Fibroblast of villous mesenchyme (primary cell): ENCODE data around the gene SGTB. TPM values are rescaled to one million over a fixed set of nuclear protein-coding genes. Genes with fewer than 3 reads are reported as not detected.
"Not testable (repeated sequence)": the region's sequence is repeated elsewhere in the genome, so short reads cannot be mapped to it uniquely, and the experiment has no call there.

Source experiments
- DNase-seq: peaks from one replicate; pipeline ENCODE4 v3.0.0-alpha.2; 2010; ENCODE audit warnings: low read depth
- H3K4me3 ChIP-seq: 2 replicates; pipeline ENCODE4 v1.5.1; 2011; ENCODE audit warnings: low read depth, mild to moderate bottlenecking, low read length
- CTCF ChIP-seq: IDR thresholded peaks from 2 replicates; pipeline ENCODE4 v1.5.1; 2012; ENCODE audit warnings: low read depth, mild to moderate bottlenecking, low read length; ENCODE audit not compliant: insufficient read depth
- total RNA-seq: library from RNA; depleted of rRNA; stranded (reverse); fragments of >200 nt; gene quantifications from 2 replicates; pipeline ENCODE4 v1.2.3, GENCODE V29; 2012

SGTB gene
- total RNA-seq, 1 donor, result 21.2 TPM

GRCh38 chr5:65699338-65699737 is 22.6 kb downstream of the SGTB start:
- H3K4me3 ChIP-seq, result no peak overlapping the region
- no peak for TF ChIP-seq CTCF
- no peak for DNase-seq

- TF ChIP-seq CTCF, result no peak
- no peak overlapping the region for H3K4me3 ChIP-seq
- no peak for DNase-seq
Observed at GRCh38 chr5:65696892-65697291, 25.0 kb downstream of the SGTB start.

GRCh38 chr5:65695896-65696295 is 26.0 kb downstream of the SGTB start:
- no peak for DNase-seq
- no peak for TF ChIP-seq CTCF
- no peak overlapping the region for H3K4me3 ChIP-seq

GRCh38 chr5:65695162-65695755 is 26.6 kb downstream of the SGTB start:
- no peak for TF ChIP-seq CTCF
- H3K4me3 ChIP-seq, result no peak overlapping the region
- DNase-seq, result no peak

- TF ChIP-seq CTCF, result no peak
- H3K4me3 ChIP-seq, result no peak overlapping the region
- DNase-seq, result no peak
Observed at GRCh38 chr5:65693121-65693520, 28.8 kb downstream of the SGTB start.

- no peak overlapping the region for H3K4me3 ChIP-seq
- TF ChIP-seq CTCF, result no peak
- DNase-seq, result no peak
Observed at GRCh38 chr5:65682148-65682547, 39.8 kb downstream of the SGTB start.

GRCh38 chr5:65676056-65676455 is 45.9 kb downstream of the SGTB start:
- not testable (repeated sequence) for DNase-seq

More at GRCh38 chr5:65676056-65676455, 45.9 kb downstream of the SGTB start:
- H3K4me3 ChIP-seq, result not testable (repeated sequence)
